ENCODE measurements around the gene ALDH1A1.

ALDH1A1 gene

GRCh38 chr9:72855890-72856523, 96.8 kb downstream of the ALDH1A1 start:
- no peak for DNase-seq (ENCODE audit: low spot score)

GRCh38 chr9:72855321-72855720, 97.5 kb downstream of the ALDH1A1 start:
- DNase-seq (ENCODE audit: low spot score), result no peak
